B cell (primary cell): ENCODE data around the gene KCNQ2.

Experiments used
- CTCF ChIP-seq: fragments of 200-600 bp; IDR thresholded peaks from one replicate; pipeline ENCODE4 v1.8.0; 2022; ENCODE audit warnings: antibody characterized with exemption, mild to moderate bottlenecking
- EZH2 ChIP-seq: IDR thresholded peaks from 2 replicates; pipeline ENCODE4 v1.6.1; 2012; ENCODE audit warnings: borderline replicate concordance, low read depth, mild to moderate bottlenecking, moderate library complexity, low read length; ENCODE audit not compliant: insufficient read depth, poor library complexity, severe bottlenecking

- TF ChIP-seq EZH2 (no peak), CTCF (no peak)
Measured at GRCh38 chr20:63471002-63471716, 1.3 kb downstream of the KCNQ2 start.
